WI38 (cell line): ENCODE data around the gene FHL2.

Experiments used
- H3K4me3 ChIP-seq: 2 replicates; pipeline ENCODE4 v1.5.1; 2011; ENCODE audit warnings: low read depth, mild to moderate bottlenecking, control low read depth, low read length
- TF ChIP-seq, protein P1 (sequence below): IDR thresholded peaks from 2 replicates; pipeline ENCODE4 v1.5.1; 2012; ENCODE audit warnings: low read depth, mild to moderate bottlenecking, control low read depth, low read length

The FHL2 gene

DNA sequence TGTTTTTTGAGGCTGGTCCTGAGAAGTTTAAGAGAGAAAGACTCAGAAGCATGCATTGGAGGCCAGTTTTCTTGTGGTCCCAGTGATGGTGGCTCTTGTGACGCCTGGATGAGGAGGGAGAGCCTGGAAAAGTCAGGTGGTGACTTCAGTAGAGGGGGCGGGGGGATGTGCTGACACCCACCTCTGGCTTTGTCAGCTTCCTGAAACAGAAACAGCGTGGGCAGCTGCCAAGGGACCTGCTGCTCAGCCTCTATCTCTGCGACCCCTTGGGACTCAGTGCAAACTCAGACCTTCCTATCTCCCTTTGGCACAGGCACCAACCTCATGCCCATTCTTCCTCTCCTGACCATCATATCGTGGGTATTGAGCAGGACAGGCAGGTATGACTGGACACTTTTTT lies 75.7 kb downstream of the FHL2 start:
- H3K4me3 ChIP-seq, result no peak overlapping the region
- TF ChIP-seq, protein P1, sequence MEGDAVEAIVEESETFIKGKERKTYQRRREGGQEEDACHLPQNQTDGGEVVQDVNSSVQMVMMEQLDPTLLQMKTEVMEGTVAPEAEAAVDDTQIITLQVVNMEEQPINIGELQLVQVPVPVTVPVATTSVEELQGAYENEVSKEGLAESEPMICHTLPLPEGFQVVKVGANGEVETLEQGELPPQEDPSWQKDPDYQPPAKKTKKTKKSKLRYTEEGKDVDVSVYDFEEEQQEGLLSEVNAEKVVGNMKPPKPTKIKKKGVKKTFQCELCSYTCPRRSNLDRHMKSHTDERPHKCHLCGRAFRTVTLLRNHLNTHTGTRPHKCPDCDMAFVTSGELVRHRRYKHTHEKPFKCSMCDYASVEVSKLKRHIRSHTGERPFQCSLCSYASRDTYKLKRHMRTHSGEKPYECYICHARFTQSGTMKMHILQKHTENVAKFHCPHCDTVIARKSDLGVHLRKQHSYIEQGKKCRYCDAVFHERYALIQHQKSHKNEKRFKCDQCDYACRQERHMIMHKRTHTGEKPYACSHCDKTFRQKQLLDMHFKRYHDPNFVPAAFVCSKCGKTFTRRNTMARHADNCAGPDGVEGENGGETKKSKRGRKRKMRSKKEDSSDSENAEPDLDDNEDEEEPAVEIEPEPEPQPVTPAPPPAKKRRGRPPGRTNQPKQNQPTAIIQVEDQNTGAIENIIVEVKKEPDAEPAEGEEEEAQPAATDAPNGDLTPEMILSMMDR, result no peak

DNA sequence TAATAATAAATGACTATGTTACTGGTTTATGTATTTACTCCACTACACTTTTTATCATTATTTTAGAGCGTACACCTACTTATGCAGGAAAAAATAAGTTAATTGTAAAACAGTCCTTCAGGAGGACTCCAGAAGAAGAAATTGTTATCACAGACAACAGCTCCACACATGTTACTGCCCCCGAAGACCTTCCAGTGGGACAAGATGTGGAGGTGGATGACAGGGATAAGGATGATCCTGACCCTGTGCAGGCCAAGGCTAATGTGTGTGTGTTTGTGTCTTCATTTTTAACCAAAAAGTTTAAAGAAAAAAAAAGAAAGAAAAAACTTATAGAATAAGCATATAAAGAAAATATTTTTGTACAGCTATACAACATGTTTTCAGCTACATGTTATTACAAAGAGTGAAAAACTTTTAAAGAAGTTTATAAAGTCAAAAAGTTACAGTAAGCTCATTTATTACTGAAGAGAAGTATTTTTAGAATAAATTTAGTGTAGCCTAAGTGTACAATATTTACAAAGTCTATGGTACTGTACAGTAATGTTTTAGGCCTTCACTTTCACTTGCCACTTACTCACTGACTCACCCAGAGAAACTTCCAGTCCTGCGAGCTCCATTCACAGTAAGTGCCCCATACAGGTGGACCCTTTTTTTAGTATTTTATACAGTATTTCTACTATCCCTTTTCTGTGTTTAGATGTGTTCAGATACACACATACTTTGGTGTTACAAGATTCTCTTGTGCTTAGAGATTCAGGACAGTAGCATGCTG lies 76.8 kb downstream of the FHL2 start:
- H3K4me3 ChIP-seq, result no peak overlapping the region
- TF ChIP-seq, protein P1, result no peak

DNA sequence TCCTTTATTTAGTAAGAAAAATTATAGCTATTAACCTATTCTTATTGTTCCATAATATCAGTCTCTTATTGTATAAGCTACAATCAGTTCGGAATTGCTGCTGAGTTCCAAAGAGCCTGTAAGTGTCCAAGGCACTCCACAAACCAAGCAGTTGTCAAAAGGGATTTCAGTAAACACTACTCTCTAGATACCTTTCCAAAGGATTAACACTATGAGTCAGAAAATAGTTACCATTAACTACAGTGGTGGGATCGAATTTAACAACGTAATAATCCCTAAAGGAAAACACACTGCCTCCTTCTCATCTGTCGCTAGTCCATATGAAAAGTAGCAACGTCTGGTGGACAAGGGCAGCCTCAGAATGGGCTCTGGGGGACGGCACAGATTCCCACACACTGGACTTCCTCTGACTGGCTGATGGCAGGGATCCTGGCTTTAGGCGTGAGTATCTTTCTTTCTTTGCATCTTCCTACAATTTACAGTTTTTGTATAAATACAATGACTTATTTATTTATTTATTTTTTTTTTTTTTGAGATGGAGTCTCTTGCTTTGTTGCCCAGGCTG lies 78.1 kb downstream of the FHL2 start:
- H3K4me3 ChIP-seq, result no peak overlapping the region
- TF ChIP-seq, protein P1, result no peak

DNA sequence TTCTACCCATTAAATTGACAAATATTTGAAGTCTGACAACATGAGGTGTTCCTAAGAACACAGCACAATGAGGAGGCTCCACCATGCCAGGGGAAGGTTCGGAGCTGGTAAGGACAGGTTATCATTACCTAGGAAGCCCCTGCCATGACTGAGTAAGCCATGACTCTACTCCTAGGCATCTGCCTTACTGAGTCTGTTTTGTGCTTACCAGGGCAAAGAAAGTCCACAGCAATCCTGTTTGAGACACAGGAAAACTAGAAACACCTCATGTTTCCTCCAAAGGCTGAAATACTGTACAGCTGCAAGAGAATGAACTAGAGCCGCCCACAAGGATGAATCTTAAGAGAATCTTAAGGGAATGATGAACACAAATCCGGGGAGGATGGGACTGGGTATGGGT lies 80.9 kb downstream of the FHL2 start:
- TF ChIP-seq, protein P1, result no peak

DNA sequence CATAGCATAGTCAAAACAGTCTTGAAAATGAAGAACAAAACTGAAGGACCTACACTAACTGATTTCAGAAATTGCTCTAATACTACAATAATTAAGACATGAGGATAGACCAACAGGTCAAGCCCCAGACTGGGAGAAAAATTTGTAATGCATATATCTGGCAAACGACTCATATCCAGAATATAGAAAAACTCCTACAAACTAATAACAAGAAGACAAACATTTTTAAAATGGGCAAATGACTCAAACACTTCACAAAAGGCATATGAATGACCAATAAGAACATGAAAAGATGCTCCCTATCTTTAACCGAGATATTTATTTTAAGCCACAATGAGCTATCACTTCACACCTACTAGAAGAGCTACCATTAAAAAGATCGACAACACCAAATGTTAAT lies 83.5 kb downstream of the FHL2 start:
- no peak overlapping the region for H3K4me3 ChIP-seq
- TF ChIP-seq, protein P1, result no peak

More for the DNA sequence above, 80.9 kb downstream of the FHL2 start:
- no peak overlapping the region for H3K4me3 ChIP-seq

DNA sequence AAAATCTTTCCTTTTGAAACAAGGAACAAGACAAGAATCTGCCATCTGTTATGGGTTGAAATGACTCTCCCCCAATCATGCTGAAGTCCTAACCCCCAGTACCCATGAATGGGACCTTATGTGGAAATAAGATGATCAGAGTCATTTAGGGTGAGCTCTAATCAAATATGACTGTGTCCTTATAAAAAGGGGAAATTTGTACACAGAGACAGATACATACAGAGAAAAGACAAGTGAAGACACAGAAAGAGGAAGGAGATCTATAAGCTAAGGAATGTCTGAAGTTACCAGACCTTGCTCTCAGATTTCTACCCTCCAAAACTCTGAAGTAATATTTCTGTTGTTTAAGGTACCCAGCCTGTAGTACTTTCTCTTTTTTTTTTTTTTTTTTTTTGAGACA lies 85.0 kb downstream of the FHL2 start:
- no peak overlapping the region for H3K4me3 ChIP-seq
- TF ChIP-seq, protein P1, result no peak
